Right atrium auricular region (tissue), 2 donors: Measurements from ENCODE around the gene CBR3. TPM values are rescaled to one million over a fixed set of nuclear protein-coding genes. Genes with fewer than 3 reads are reported as not detected.
"Not testable (repeated sequence)": the region's sequence is repeated elsewhere in the genome, so short reads cannot be mapped to it uniquely, and the experiment has no call there.

Experiments used
- DNase-seq: peaks from one replicate; pipeline ENCODE4 v3.0.0-alpha.2; 2019; ENCODE audit warnings: low spot score
- H3K27ac ChIP-seq, 2 donors: fragments of 200-600 bp; sonication (generic); 1 replicate in 1 of 2; 2 replicates in 1 of 2; pipeline ENCODE4 v1.5.1; 2016 to 2019
- H3K27me3 ChIP-seq, 2 donors: fragments of 200-600 bp; sonication (generic); one replicate each; pipeline versions ENCODE4 v1.5.1 to v1.6.0; 2017 to 2019
- H3K36me3 ChIP-seq: fragments of 200-600 bp; sonication (generic); one replicate; pipeline ENCODE4 v1.5.1; 2016
- H3K4me1 ChIP-seq, 2 donors: fragments of 200-600 bp; sonication (generic); one replicate each; pipeline versions ENCODE4 v1.5.1 to v1.6.0; 2017 to 2019
- H3K4me3 ChIP-seq, 2 donors: fragments of 200-600 bp; sonication (generic); 1 replicate in 1 of 2; 2 replicates in 1 of 2; pipeline ENCODE4 v1.5.1; 2017 to 2019; ENCODE audit warnings: mild to moderate bottlenecking in 1 of 2, moderate library complexity in 1 of 2
- H3K9me3 ChIP-seq, 2 donors: fragments of 200-600 bp; sonication (generic); one replicate each; pipeline ENCODE4 v1.5.1; 2019
- total RNA-seq, 2 donors: library from RNA; depleted of rRNA; stranded (reverse); fragments of >200 nt; gene quantifications; one replicate each; pipeline ENCODE4 v1.1.0, GENCODE V29; 2016
- TF ChIP-seq, protein P1 (sequence below), 2 donors: fragments of 200-600 bp; sonication (generic); IDR thresholded peaks; one replicate each; pipeline ENCODE4 v1.5.1; 2019; ENCODE audit warnings: antibody characterized with exemption in 2 of 2

Gene CBR3
- total RNA-seq, 2 donors from 2014 or later = 1.8 to 8.2 TPM

DNA sequence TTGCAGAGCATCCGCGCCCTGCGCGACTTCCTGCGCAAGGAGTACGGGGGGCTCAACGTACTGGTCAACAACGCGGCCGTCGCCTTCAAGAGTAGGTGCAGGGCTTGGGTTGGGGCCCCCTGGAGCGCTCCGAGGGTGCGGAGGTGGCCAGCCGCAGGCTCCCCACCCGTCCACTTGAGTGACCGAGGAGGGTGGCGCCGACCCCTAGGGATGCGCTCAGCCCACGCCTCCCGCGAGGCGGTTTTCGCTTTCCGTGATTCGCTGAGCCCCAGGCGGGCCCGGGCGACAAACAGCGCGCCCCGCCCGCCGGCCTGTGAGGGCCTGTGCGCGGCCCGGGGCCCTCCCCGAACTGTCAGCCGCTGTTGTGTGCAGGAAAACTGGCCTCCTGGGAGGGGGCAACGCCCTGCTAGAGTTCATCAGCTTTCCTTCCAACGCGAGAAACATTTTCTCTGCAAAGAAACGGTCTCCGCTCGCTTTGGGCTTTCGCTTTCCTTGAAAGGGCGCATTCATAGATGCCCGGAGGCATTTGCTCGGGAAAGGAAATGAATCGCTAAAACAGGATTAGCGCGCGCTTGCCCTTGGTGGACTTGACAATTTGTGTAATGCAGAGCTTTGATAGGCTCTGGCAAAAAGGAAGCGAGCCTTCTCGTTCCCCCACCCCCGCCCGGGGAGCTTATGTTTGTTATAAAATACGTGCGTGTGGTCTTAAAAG, 668 bp downstream of the CBR3 start:
- Histone ChIP-seq H3K4me3 (peak overlapping the region; percentile 47 to 71), H3K4me1 (peaks cover 0 to 23% of the 10 kb centered on the region in 2 donors), H3K27ac (peak overlapping the region; percentile 86 to 88), H3K36me3 (no peaks in the 10 kb centered on the region), H3K27me3 (no peaks in the 10 kb centered on the region), H3K9me3 (no peaks in the 10 kb centered on the region)
- peak; percentile 86 for DNase-seq
- TF ChIP-seq, protein P1, sequence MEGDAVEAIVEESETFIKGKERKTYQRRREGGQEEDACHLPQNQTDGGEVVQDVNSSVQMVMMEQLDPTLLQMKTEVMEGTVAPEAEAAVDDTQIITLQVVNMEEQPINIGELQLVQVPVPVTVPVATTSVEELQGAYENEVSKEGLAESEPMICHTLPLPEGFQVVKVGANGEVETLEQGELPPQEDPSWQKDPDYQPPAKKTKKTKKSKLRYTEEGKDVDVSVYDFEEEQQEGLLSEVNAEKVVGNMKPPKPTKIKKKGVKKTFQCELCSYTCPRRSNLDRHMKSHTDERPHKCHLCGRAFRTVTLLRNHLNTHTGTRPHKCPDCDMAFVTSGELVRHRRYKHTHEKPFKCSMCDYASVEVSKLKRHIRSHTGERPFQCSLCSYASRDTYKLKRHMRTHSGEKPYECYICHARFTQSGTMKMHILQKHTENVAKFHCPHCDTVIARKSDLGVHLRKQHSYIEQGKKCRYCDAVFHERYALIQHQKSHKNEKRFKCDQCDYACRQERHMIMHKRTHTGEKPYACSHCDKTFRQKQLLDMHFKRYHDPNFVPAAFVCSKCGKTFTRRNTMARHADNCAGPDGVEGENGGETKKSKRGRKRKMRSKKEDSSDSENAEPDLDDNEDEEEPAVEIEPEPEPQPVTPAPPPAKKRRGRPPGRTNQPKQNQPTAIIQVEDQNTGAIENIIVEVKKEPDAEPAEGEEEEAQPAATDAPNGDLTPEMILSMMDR (IDR thresholded peaks at IDR 0.05) = no peak

DNA sequence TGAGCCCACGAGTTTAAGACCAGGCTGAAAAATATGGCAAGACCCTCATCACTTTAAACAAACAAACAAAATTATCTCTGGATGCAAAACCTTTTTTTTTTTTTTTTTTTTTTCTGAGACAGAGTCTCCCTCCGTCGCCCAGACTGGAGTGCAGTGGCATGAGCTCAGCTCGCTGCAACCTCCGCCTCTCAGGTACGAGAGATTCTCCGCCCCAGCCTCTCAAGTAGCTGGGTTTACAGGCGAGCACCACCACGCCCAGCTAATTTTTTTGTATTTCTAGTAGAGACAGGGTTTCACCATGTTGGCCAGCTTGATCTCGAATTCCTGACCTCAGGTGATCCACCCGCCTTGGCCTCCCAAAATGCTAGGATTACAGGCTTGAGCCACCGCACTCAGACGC, 4.9 kb downstream of the CBR3 start:
- H3K27ac ChIP-seq, H3K9me3 ChIP-seq, H3K27me3 ChIP-seq, H3K36me3 ChIP-seq, H3K4me3 ChIP-seq, DNase-seq: not testable (repeated sequence)
- H3K4me1 ChIP-seq = peaks cover 0 to 13% of the 10 kb centered on the region in 2 donors

DNA sequence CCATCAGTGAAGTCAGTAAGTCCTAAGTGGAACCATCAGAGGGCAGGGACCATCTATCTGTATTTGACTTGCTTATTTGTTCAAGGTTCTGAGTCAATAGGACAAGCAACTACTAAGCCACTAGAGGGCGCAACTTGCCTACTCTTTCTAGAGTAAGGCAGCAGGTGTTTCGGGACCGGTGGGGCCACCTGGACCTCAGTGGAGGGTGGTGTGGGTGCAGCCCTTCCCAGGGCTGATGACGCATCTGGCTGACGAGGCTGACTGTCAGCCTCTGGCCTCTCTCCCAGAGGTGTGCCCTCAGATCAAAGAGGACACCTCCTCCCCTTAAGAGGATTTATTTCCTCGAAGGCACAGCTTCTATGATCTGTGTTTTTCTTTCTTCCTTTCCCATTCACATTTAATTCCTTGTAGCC, 6.6 kb downstream of the CBR3 start:
- no peak overlapping the region for H3K27ac ChIP-seq
- H3K36me3 ChIP-seq = no peaks in the 10 kb centered on the region
- H3K9me3 ChIP-seq = no peaks in the 10 kb centered on the region
- TF ChIP-seq, protein P1 (IDR thresholded peaks at IDR 0.05) = peak; percentile 73 to 83
- DNase-seq = peak; percentile 75
- H3K4me3 ChIP-seq = no peak overlapping the region
- H3K4me1 ChIP-seq = peaks cover 0 to 3% of the 10 kb centered on the region in 2 donors
- H3K27me3 ChIP-seq = no peaks in the 10 kb centered on the region

DNA sequence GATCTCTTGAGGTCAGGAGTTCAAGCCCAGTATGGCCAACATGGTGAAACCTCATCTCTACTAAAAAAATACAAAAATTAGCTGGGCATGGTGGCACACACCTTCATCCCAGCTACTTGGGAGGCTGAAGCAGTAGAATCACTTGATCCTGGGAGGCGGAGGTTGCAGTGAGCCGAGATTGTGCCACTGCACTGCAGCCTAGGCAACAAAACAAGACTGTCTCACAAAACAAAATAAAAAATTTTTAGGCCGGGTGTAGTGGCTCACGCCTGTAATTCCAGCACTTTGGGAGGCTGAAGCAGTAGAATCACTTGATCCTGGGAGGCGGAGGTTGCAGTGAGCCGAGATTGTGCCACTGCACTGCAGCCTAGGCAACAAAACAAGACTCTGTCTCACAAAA, 9.4 kb downstream of the CBR3 start:
- not testable (repeated sequence) for H3K27me3 ChIP-seq, DNase-seq, H3K27ac ChIP-seq, H3K36me3 ChIP-seq, H3K4me1 ChIP-seq, H3K9me3 ChIP-seq, H3K4me3 ChIP-seq

DNA sequence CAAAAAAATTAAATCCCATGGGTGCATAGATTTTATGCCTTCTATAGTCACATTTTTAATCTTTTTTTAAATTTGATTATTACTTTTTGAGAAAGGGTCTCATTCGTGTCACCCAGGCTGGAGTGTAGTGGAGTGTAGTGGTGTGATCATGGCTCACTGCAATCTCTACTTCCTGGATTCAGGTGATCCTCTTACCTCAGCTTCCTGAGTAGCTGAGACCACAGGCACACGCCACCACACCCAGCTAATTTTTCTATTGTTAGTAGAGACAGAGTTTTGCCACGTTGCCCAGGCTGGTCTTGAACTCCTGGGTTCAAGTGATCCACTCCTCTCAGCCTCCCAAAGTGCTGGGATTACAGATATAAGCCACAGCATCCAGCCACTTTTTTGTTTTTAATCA, 10.4 kb downstream of the CBR3 start:
- Histone ChIP-seq H3K9me3 (no peaks in the 10 kb centered on the region), H3K4me3 (no peak overlapping the region), H3K4me1 (peaks cover 0 to 8% of the 10 kb centered on the region in 2 donors), H3K36me3 (no peaks in the 10 kb centered on the region), H3K27ac (no peak overlapping the region), H3K27me3 (no peaks in the 10 kb centered on the region)
- no peak for DNase-seq
- TF ChIP-seq, protein P1 (IDR thresholded peaks at IDR 0.05) = no peak

DNA sequence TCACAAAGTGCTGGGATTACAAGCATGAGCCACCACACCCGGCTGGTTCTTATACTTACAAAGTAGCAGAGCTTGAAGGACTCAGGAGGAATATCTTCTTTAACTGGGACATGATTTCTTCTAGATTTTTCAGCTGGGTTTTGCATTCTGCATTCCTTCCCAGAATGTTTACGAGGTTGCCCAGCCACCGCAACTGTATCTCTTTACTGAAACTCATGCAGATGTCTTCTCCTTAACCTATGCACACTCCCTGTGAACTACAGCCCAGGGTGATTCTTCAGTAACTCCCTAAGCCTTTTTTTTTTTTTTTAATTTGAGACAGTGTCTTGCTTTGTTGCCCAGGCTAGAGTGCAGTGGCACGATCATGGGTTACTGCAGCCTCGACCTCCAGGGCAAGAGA, 13.0 kb downstream of the CBR3 start:
- no peak overlapping the region for H3K27ac ChIP-seq
- H3K9me3 ChIP-seq = no peaks in the 10 kb centered on the region
- no peaks in the 10 kb centered on the region for H3K27me3 ChIP-seq
- no peak for DNase-seq
- H3K4me1 ChIP-seq = peaks cover 0 to 13% of the 10 kb centered on the region in 2 donors
- H3K36me3 ChIP-seq = no peaks in the 10 kb centered on the region
- H3K4me3 ChIP-seq = no peak overlapping the region
- TF ChIP-seq, protein P1 (IDR thresholded peaks at IDR 0.05) = no peak

DNA sequence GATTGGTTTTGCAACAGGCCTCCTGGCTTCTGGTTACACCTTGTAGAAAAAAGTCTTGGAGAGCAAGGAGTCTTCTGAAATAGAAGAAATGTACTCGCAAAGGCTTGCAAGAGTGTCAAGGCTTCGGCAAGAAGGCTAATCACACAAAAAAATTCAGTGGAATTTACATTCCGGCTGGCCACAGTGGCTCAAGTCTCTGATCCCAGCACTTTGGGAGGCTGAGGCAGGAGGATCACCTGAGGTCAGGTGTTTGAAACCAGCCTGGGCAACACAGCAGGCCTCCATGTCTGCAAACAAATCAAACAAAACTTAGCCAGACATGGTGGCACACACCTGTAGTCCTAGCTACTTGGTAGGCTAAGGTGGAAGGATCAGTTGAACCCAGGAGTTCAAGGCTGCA, 14.0 kb downstream of the CBR3 start:
- no peaks in the 10 kb centered on the region for H3K9me3 ChIP-seq
- no peak for DNase-seq
- H3K4me3 ChIP-seq = no peak overlapping the region
- H3K27me3 ChIP-seq = no peaks in the 10 kb centered on the region
- TF ChIP-seq, protein P1 (IDR thresholded peaks at IDR 0.05) = no peak
- peaks cover 0 to 13% of the 10 kb centered on the region in 2 donors for H3K4me1 ChIP-seq
- no peak overlapping the region for H3K27ac ChIP-seq
- H3K36me3 ChIP-seq = no peaks in the 10 kb centered on the region
